GM12874 (cell line): ENCODE measurements around the gene AGPAT4.

Source experiments
- TF ChIP-seq, protein P1 (sequence below): IDR thresholded peaks from 2 replicates; pipeline ENCODE4 v1.5.1; 2011; ENCODE audit warnings: low read depth, mild to moderate bottlenecking, control low read depth, low read length, moderate library complexity; ENCODE audit not compliant: insufficient read depth

AGPAT4 gene

DNA sequence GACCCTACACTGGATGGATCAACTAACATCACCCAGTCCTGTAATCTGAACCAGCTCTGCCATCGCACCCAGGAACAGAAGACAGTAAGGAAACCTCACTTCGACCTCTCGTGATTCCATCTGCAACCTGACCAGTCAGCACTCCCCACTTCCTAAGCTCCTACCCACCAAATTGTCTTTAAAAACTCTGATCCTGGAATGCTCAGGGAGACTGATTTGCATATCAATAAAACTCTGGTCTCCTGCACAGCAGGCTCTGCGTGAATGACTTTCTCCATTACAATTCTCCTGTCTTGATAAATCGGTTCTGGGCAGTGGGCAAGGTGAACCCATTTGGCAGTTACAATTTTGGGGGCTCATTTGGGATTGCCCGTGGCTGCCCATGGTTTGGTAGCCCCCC, 18.3 kb upstream of the AGPAT4 start:
- TF ChIP-seq, protein P1, sequence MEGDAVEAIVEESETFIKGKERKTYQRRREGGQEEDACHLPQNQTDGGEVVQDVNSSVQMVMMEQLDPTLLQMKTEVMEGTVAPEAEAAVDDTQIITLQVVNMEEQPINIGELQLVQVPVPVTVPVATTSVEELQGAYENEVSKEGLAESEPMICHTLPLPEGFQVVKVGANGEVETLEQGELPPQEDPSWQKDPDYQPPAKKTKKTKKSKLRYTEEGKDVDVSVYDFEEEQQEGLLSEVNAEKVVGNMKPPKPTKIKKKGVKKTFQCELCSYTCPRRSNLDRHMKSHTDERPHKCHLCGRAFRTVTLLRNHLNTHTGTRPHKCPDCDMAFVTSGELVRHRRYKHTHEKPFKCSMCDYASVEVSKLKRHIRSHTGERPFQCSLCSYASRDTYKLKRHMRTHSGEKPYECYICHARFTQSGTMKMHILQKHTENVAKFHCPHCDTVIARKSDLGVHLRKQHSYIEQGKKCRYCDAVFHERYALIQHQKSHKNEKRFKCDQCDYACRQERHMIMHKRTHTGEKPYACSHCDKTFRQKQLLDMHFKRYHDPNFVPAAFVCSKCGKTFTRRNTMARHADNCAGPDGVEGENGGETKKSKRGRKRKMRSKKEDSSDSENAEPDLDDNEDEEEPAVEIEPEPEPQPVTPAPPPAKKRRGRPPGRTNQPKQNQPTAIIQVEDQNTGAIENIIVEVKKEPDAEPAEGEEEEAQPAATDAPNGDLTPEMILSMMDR: no peak

DNA sequence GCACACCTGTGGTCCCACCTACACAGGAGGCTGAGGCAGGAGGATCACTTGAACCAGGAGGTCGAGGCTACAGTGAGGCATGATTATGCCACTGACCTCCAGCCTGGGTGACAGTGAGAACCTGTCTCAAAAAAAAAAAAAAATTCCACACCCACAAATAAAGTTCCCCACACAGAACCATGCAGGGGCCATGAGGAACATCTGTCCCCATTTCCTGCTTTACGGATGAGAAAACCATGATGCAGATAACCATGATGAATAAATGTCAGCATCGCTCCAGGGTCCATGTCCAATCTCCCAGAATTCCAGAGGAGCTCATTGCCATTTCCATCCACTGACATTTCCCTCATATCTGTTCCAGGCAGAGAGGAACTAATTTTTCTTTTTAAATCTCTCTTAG, 16.9 kb upstream of the AGPAT4 start:
- TF ChIP-seq, protein P1: no peak

DNA sequence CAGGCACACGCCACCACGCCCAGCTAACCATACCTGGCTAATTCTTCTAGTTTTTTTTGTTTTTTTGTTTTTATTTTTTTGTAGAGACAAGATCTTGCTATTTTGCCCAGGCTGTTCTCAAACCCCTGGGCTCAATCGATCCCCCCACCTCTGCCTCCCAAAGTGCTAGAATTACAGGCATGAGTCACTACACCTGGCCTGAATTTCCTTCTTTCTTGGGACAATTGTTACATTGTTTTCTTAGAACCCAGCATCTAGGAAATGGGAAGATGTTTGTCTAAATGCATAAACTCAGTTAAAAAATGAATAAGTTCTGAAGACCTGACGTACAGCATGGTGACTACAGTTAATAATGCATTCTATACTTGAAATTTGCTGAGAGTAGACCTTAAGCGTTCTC, 10.8 kb upstream of the AGPAT4 start:
- TF ChIP-seq, protein P1: no peak

DNA sequence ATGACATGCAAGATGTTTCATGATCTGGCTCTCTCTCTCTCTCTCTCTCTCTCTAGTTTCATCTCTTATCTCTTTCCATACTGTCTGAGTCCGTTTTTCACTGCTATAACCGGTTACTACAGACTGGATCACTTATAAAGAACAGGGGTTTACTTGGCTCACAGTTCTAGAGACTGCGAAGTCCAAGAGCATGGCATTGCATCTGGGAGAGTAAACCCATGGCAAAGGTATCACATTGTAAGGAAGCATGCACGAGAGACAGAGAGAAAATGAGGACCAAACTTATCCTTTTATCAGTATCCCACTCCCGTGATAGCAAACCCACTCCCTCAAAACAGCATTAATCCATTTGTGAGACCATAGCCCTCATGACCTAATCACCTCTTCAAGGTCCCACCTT, 7.2 kb upstream of the AGPAT4 start:
- TF ChIP-seq, protein P1: no peak

DNA sequence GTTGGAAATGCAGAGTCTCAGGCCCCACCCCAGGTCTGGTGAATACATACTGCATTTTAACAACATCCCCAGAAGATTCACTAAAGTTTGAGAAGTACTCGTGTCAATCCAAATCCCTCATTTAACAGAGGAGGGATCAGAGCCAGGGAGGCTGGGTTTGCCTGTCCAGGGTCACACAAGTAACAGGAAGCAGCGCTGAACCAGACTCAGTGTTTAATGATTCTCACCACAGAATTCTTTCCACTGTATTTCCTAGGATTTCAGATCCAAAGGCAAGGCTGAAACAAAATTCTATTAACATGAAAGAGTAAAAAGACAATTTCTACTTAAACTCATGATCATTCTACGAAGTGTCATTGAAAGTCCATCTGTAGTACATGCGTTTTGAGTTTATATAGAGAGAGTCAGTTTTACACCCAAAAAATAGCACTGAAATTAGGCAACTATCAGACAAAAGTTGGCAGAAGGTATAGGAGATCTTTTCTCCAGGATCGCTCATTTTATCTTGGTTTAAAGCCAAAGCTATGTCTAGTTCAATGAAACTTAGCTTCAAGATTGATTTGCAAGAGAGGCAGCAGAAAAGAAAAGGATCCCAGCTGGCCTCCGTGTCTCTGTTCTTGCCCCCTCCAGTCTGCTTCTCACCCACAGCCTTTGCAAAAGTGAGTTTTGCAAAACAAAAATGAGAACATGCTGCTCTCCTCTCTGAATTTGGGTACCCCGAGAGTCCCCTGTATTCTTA, 6.0 kb upstream of the AGPAT4 start:
- TF ChIP-seq, protein P1: no peak

DNA sequence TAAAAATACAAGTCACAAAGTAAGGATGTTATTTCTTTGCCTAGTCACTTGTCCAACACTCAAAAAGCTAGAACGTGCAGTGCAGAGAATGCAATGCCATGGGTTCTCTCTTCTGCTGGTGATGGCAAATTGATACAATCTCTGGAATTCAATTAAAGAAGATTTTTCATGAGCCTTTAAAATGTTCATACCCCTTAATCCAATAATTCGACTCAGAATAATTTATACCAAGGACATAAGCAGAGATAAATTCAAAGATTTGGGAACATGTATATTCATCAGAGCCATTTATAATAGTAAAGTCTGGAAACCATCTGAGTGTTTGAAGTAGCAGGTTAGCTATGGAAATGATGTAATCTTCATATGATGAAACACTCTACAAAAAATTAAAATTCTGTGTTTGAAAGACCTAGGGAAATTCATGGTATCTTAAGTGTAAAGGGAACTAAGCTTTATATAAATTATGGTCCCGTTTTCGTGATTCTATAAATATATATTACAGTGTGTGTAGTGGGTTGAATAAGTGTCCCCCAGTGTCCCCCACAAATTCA, 2.8 kb upstream of the AGPAT4 start:
- TF ChIP-seq, protein P1: no peak

DNA sequence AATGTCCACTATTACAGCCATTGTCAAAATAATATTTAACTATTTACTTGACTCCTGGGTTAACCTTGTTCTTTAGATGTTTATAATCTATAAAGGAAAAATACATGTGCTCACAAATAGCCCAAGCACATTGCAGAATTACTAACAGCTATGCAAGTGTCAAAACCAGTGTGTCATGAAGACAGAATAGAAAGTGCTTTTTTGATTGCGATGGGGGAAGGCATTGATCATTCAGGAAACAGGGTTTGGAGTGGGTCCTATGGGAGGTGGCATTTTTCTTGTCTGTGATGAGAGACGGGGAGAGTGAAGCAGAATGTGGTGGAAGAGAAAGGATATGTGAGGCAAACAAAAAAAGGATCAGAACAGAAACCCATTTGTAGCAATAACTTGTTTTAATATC, 1.0 kb upstream of the AGPAT4 start:
- TF ChIP-seq, protein P1: no peak
